Pancreas (tissue), 10 donors: ENCODE measurements around the gene ANTXR1. TPM values are rescaled to one million over a fixed set of nuclear protein-coding genes. Genes with fewer than 3 reads are reported as not detected.

Experiments used
- ATAC-seq, 4 donors: fragments of 200-7000 bp; cut with Tn5 transposase; one replicate each; pipeline versions ENCODE4 v1.8.0 to v1.9.1; 2020; ENCODE audit warnings: mild to moderate bottlenecking in 4 of 4, moderate library complexity in 4 of 4
- DNase-seq, 6 donors: peaks; one replicate each; pipeline ENCODE4 v3.0.0-alpha.2; 2020
- FAIRE-seq: peaks from 2 replicates; lab custom pipeline; 2012; peaks lifted over from hg19 to GRCh38; lab: Jason Lieb, UNC
- H3K27ac ChIP-seq, 4 donors: fragments of 200-600 bp; sonication (generic); 1 replicate in 3 of 4; 2 replicates in 1 of 4; pipeline versions ENCODE4 v1.5.0 to v1.8.0; 2020
- H3K27me3 ChIP-seq, 4 donors: fragments of 200-600 bp; one replicate each; pipeline ENCODE4 v1.8.0; 2021
- H3K36me3 ChIP-seq, 3 donors: fragments of 200-600 bp; sonication (generic) in 1 of 3; one replicate each; pipeline versions ENCODE4 v1.5.0 to v1.8.0; 2020 to 2021
- H3K4me1 ChIP-seq, 3 donors: fragments of 200-600 bp; one replicate each; pipeline ENCODE4 v1.8.0; 2021
- H3K4me3 ChIP-seq, 4 donors: fragments of 200-600 bp; sonication (generic) in 2 of 4; one replicate each; pipeline versions ENCODE4 v1.5.0 to v1.8.0; 2020 to 2021
- H3K9me3 ChIP-seq, 4 donors: fragments of 200-600 bp; one replicate each; pipeline ENCODE4 v1.8.0; 2021
- WGBS, 2 donors: extraction: QIAGEN DNeasy Blood & Tissue Kit; methylation state at CpG; one replicate each; pipeline ENCODE4 v1.1.7; 2013; 5-methylcytosine and 5-hydroxymethylcytosine counted together
- intact Hi-C, 3 donors: fragments of 100-400 bp; cut with DNase I; formaldehyde crosslinking; loops; one replicate each; pipeline versions ENCODE4 v1.11.1 to v1.14.2; 2022
- polyA plus RNA-seq, 2 donors: library from polyadenylated mRNA; stranded (reverse); fragments of 200-250 nt; gene quantifications; one replicate each; pipeline ENCODE4 v1.2.3, GENCODE V29; 2013
- total RNA-seq, 6 donors: library from RNA; stranded (reverse); fragmentation: NEBNext Ultra II Directional in 4 of 6; extraction: Animal tissue kit (Norgen Biotek cat#: 25700) in 4 of 6; gene quantifications; one replicate each; pipeline versions ENCODE4 v1.2.1 to v1.2.4, GENCODE V29; 2021 to 2023
- TF ChIP-seq, protein P1 (sequence below), 4 donors: fragments of 200-600 bp; sonication (generic) in 3 of 4; IDR thresholded peaks; one replicate each; pipeline versions ENCODE4 v1.5.0 to v1.8.0; 2021; ENCODE audit warnings: antibody characterized with exemption in 4 of 4
- donor health status: healthy with polysubstance abuse.
- donor health status: DM: no; HTN: no; CAD: no; lungs with moderate emphysema.
- donor health status: DM: no; HTN: no; CAD: no.
- donor health status: control.
- donor health status: control.
- donor health status: Bipolar disorder and iron deficiency.
- donor health status: DM: yes; HTN: yes; CAD: no.
- donor health status: DM: no; HTN: no; CAD: no.
- donor health status: DM: no; HTN: no; CAD: no.
- donor health status: DM: yes; HTN: yes; CAD: no.

Gene ANTXR1
- total and polyA plus RNA-seq, 8 donors: 1.7 to 23.4 (median 2.5) TPM

DNA sequence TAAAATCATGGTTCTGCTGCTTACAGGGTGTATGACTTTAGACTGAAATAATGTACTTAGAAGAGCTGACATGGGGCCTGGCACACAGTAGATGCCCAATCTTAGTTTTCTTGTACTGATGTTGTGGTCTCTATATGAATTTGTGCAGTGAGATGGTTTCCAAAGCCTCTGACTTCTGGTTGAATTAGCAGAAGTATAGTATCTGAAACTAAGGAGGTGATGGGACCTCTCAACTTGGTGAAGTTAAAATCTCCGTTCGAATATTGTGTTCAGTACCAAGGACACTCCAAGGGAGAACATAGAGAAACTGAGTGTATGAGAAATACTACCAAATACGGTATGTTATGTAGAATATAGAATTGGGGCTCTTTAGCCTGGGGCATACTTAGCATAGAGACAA is 120.9 kb downstream of the ANTXR1 start:
- H3K9me3 ChIP-seq: no peaks in the 10 kb centered on the region
- ATAC-seq (no peak), FAIRE-seq (no peak), DNase-seq (no peak)
- H3K27ac ChIP-seq: no peak overlapping the region
- no peaks in the 10 kb centered on the region for H3K4me1 ChIP-seq
- no peaks in the 10 kb centered on the region for H3K36me3 ChIP-seq
- H3K4me3 ChIP-seq: no peak overlapping the region
- intact Hi-C loops: no loop called here
- WGBS, 2 donors: 70 to 82% methylated on average over 3 of the region's 3 CpGs
- TF ChIP-seq, protein P1, sequence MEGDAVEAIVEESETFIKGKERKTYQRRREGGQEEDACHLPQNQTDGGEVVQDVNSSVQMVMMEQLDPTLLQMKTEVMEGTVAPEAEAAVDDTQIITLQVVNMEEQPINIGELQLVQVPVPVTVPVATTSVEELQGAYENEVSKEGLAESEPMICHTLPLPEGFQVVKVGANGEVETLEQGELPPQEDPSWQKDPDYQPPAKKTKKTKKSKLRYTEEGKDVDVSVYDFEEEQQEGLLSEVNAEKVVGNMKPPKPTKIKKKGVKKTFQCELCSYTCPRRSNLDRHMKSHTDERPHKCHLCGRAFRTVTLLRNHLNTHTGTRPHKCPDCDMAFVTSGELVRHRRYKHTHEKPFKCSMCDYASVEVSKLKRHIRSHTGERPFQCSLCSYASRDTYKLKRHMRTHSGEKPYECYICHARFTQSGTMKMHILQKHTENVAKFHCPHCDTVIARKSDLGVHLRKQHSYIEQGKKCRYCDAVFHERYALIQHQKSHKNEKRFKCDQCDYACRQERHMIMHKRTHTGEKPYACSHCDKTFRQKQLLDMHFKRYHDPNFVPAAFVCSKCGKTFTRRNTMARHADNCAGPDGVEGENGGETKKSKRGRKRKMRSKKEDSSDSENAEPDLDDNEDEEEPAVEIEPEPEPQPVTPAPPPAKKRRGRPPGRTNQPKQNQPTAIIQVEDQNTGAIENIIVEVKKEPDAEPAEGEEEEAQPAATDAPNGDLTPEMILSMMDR (IDR thresholded peaks at IDR 0.05): no peak
- H3K27me3 ChIP-seq: no peaks in the 10 kb centered on the region

DNA sequence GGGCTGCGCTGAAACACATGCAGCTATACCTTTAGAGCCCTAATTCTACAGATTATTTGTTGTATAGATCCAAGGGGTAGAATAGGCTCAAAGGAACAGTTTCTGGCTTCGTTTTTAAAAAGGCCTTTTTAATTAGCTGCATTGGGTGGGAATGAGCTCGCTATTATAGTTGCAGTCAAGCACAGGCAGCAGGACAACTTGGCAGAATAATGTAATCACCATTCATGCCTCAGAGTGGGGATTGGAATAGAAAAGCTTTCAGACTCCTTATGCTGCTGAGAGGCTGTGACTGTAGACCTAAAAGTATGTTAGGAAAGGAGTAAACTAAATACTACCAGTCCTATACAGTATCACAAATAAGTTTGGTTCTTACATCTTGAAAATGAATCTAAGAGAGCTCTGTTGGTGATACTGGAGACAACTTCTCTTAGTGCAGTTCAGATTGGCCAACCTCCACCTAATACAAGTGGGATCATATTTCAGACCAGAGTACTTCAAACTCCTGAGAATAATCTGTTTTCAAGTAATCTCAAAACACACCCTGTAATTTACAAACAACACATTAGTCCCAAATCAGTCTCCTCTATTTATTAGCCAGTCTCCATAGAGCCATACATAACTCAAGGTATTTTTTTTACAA is 121.4 kb downstream of the ANTXR1 start:
- Histone ChIP-seq H3K9me3 (no peaks in the 10 kb centered on the region), H3K4me1 (no peaks in the 10 kb centered on the region), H3K27ac (no peak overlapping the region), H3K4me3 (no peak overlapping the region), H3K27me3 (no peaks in the 10 kb centered on the region), H3K36me3 (no peaks in the 10 kb centered on the region)
- DNase-seq (no peak), FAIRE-seq (no peak), ATAC-seq (no peak)
- intact Hi-C loops: no loop called here
- TF ChIP-seq, protein P1 (IDR thresholded peaks at IDR 0.05): no peak
- WGBS, 2 donors: 58 to 67% methylated on average over 3 of the region's 3 CpGs

DNA sequence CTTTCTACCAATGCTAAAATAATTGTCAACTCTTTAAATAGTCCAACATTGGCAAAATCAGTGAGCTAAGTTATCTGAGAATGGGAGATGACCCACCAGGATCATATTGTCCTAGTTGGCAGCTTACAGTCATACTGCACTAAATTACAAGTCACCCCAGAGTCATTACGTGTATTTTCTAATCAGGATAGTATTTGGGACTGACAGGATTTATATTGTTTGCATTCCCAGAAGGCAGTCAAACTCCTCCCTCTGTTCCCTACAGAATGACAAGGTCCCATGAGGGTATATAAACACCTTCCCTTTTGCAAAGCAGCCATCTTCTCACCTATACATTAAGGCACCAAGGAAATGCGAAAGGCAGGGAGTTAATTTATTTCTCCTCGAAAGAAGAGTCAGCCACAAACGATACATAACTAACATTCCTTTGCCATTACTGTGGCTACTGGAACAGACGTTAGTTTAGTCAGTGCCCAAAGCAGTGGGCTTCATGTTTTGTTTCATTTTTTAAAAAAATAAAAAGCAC is 125.3 kb downstream of the ANTXR1 start:
- Histone ChIP-seq H3K27ac (no peak overlapping the region), H3K9me3 (no peaks in the 10 kb centered on the region), H3K4me3 (no peak overlapping the region), H3K4me1 (no peaks in the 10 kb centered on the region), H3K27me3 (no peaks in the 10 kb centered on the region), H3K36me3 (no peaks in the 10 kb centered on the region)
- ATAC-seq: peak in 1 of 4 donors; percentile 28
- intact Hi-C loops: no loop called here
- DNase-seq: no peak
- TF ChIP-seq, protein P1 (IDR thresholded peaks at IDR 0.05): no peak
- no peak for FAIRE-seq
- WGBS, 2 donors: 66 to 67% methylated on average over 5 of the region's 5 CpGs

DNA sequence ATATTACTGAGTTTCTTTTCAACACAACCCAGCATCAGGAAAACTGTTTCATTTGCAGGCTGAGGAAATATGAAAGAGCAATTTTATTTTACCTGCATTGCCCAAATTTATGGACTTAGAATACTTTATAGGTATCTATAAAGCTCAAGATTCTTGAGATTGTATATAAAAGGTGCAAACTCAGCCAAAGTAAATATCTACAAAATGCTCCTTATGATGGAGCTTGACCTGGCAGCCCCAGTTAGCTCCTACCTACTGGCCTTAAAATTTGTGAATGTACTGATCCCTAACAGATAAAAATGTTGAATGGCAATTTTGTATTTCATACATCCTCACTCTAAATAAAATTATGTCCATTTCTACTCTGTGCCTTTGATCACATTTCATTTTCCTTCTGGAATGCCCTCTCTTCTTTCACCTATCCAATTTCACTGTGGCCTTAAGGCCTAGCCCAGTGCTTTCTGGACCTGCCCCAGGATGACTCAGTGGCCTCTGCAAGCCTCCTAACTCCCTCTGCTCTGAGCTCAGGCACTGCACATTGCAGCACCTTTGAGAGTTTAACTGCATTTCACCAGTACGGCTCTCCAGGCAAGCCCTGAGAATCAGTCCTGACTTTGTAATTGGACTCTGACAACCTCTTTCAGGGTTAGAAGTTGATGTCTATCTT is 125.9 kb downstream of the ANTXR1 start:
- Histone ChIP-seq H3K27ac (no peak overlapping the region), H3K4me3 (no peak overlapping the region), H3K27me3 (no peaks in the 10 kb centered on the region), H3K4me1 (no peaks in the 10 kb centered on the region), H3K9me3 (no peaks in the 10 kb centered on the region), H3K36me3 (no peaks in the 10 kb centered on the region)
- no peak for DNase-seq
- ATAC-seq: peak in 3 of 4 donors; percentile 42 to 50 (median 48)
- TF ChIP-seq, protein P1 (IDR thresholded peaks at IDR 0.05): no peak
- 77 to 85% methylated on average over 1 of the region's 1 CpG for WGBS, 2 donors
- no peak for FAIRE-seq
- intact Hi-C loops: no loop called here
